Colonic mucosa (tissue), 4 donors: ENCODE data around the gene OCRL. TPM values are rescaled to one million over a fixed set of nuclear protein-coding genes. Genes with fewer than 3 reads are reported as not detected.

Experiments used
- DNase-seq: peaks from one replicate; pipeline ENCODE4 v3.0.0-alpha.2; 2020
- H3K27ac ChIP-seq: fragments of 200-600 bp; one replicate; pipeline ENCODE4 v1.8.0; 2021
- H3K27me3 ChIP-seq: fragments of 200-600 bp; one replicate; pipeline ENCODE4 v1.8.0; 2021
- H3K36me3 ChIP-seq: fragments of 200-600 bp; one replicate; pipeline ENCODE4 v1.8.0; 2021
- H3K4me1 ChIP-seq: fragments of 200-600 bp; one replicate; pipeline ENCODE4 v1.8.0; 2021; ENCODE audit warnings: mild to moderate bottlenecking
- H3K4me3 ChIP-seq: fragments of 200-600 bp; one replicate; pipeline ENCODE4 v1.8.0; 2021
- H3K9ac ChIP-seq, 2 donors: one replicate each; pipeline ENCODE4 v1.7.0; 2013; ENCODE audit warnings: control low read depth in 2 of 2, low read depth in 2 of 2, low read length in 2 of 2
- H3K9me3 ChIP-seq: fragments of 200-600 bp; one replicate; pipeline ENCODE4 v1.8.0; 2021
- intact Hi-C: fragments of 100-400 bp; cut with DNase I; formaldehyde crosslinking; loops from one replicate; pipeline ENCODE4 v1.14.1; 2022
- total RNA-seq, 2 donors: library from RNA; stranded (reverse); fragmentation: NEBNext Ultra II Directional in 1 of 2; extraction: Animal tissue kit (Norgen Biotek cat#: 25700) in 1 of 2; gene quantifications; one replicate each; pipeline ENCODE4 v1.2.1, GENCODE V29; 2021
- TF ChIP-seq, protein P1 (sequence below): fragments of 200-600 bp; IDR thresholded peaks from one replicate; pipeline ENCODE4 v1.8.0; 2022; ENCODE audit warnings: antibody characterized with exemption, mild to moderate bottlenecking
- donor health status: healthy.
- donor health status: DM: no; HTN: no; CAD: no.
- donor health status: DM: no; HTN: no; CAD: no.

The OCRL gene
- total RNA-seq, 2 donors from 2014 or later: 26.2 to 32.8 TPM

- Histone ChIP-seq H3K27ac (no peak overlapping the region), H3K4me3 (no peak overlapping the region)
- intact Hi-C loops: no loop called here
These were observed 5.1 kb upstream of the OCRL start for GRCh38 chrX:129534816-129535578.

GRCh38 chrX:129540722-129541184 is 694 bp downstream of the OCRL start:
- no peaks in the 10 kb centered on the region for H3K36me3 ChIP-seq
- TF ChIP-seq, protein P1, sequence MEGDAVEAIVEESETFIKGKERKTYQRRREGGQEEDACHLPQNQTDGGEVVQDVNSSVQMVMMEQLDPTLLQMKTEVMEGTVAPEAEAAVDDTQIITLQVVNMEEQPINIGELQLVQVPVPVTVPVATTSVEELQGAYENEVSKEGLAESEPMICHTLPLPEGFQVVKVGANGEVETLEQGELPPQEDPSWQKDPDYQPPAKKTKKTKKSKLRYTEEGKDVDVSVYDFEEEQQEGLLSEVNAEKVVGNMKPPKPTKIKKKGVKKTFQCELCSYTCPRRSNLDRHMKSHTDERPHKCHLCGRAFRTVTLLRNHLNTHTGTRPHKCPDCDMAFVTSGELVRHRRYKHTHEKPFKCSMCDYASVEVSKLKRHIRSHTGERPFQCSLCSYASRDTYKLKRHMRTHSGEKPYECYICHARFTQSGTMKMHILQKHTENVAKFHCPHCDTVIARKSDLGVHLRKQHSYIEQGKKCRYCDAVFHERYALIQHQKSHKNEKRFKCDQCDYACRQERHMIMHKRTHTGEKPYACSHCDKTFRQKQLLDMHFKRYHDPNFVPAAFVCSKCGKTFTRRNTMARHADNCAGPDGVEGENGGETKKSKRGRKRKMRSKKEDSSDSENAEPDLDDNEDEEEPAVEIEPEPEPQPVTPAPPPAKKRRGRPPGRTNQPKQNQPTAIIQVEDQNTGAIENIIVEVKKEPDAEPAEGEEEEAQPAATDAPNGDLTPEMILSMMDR: no peak
- no peaks in the 10 kb centered on the region for H3K9me3 ChIP-seq
- intact Hi-C loops: no loop called here
- peak; percentile 61 for DNase-seq
- peak overlapping the region; percentile 56 for H3K27ac ChIP-seq
- H3K4me1 ChIP-seq: no peaks in the 10 kb centered on the region
- peak overlapping the region; percentile 50 for H3K4me3 ChIP-seq
- no peaks in the 10 kb centered on the region for H3K27me3 ChIP-seq
- peak overlapping the region; percentile 58 to 59 for H3K9ac ChIP-seq

More at GRCh38 chrX:129534816-129535578, 5.1 kb upstream of the OCRL start:
- no peak for DNase-seq
- TF ChIP-seq, protein P1: no peak
- Histone ChIP-seq H3K9me3 (no peaks in the 10 kb centered on the region), H3K9ac (no peak overlapping the region), H3K36me3 (no peaks in the 10 kb centered on the region), H3K4me1 (no peaks in the 10 kb centered on the region), H3K27me3 (no peaks in the 10 kb centered on the region)

DNA sequence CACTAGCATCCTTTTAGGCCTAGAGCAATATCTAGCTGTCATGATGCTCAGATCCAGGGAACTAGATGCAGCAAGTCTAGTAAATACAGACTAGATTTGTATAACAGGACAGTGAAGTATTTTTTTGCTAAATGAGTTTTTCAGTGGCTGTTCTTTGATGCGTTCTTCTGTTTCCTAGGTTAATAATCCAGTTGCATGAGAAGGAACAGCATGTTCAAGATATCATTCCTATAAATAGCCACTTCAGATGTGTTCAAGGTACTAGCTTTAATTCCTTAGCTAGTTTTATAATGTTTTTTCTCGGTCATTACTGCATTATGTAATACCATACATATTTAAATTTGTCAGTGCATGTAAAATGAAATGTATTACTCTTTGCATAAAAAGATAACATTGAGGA is 4.7 kb downstream of the OCRL start:
- Histone ChIP-seq H3K27ac (no peak overlapping the region), H3K9me3 (no peaks in the 10 kb centered on the region), H3K27me3 (no peaks in the 10 kb centered on the region), H3K4me1 (no peaks in the 10 kb centered on the region), H3K9ac (no peak overlapping the region), H3K36me3 (no peaks in the 10 kb centered on the region), H3K4me3 (no peak overlapping the region)
- intact Hi-C loops: no loop called here
- TF ChIP-seq, protein P1: no peak
- DNase-seq: no peak

GRCh38 chrX:129545408-129545807 is 5.3 kb downstream of the OCRL start:
- DNase-seq: no peak
- intact Hi-C loops: no loop called here
- TF ChIP-seq, protein P1: no peak

DNA sequence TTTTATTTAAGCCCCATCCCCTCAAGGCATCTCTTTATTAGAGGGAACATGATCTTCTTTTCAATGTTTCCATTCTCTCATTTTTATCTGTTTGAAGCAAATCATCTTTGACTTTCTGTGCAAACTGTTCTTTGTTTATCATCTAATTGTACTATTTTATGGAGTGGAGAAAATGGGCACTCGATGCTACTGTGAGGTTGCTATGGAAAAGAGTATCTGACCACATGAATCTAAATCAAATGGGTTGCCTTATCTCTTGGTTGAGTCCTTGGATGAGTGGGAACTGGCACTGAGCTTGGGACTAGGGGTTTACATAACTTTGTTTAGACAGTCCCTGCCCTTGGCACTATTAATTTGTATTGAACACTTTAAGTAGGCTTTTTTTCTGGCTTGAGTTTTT is 9.1 kb downstream of the OCRL start:
- Histone ChIP-seq H3K4me3 (no peak overlapping the region), H3K9me3 (no peaks in the 10 kb centered on the region), H3K27me3 (no peaks in the 10 kb centered on the region), H3K9ac (no peak overlapping the region), H3K27ac (no peak overlapping the region), H3K4me1 (no peaks in the 10 kb centered on the region), H3K36me3 (no peaks in the 10 kb centered on the region)
- intact Hi-C loops: no loop called here
- no peak for DNase-seq
- TF ChIP-seq, protein P1: no peak

More at GRCh38 chrX:129545408-129545807, 5.3 kb downstream of the OCRL start:
- Histone ChIP-seq H3K27ac (no peak overlapping the region), H3K27me3 (no peaks in the 10 kb centered on the region), H3K4me1 (no peaks in the 10 kb centered on the region), H3K9ac (no peak overlapping the region), H3K9me3 (no peaks in the 10 kb centered on the region), H3K4me3 (no peak overlapping the region), H3K36me3 (no peaks in the 10 kb centered on the region)
